HG02938 (cell line): Measurements from ENCODE around the gene DHFR2.
"Not testable (repeated sequence)": the region's sequence is repeated elsewhere in the genome, so short reads cannot be mapped to it uniquely, and the experiment has no call there.

Experiments
- ATAC-seq: cut with Tn5 transposase; IDR thresholded peaks from one replicate; pipeline ENCODE4 v1.9.1; 2021; ENCODE audit warnings: mild to moderate bottlenecking, moderate library complexity; ENCODE audit not compliant: unreplicated experiment

Gene DHFR2

GRCh38 chr3:94065819-94066480 lies 3.2 kb upstream of the DHFR2 start:
- ATAC-seq: no peak

DNA sequence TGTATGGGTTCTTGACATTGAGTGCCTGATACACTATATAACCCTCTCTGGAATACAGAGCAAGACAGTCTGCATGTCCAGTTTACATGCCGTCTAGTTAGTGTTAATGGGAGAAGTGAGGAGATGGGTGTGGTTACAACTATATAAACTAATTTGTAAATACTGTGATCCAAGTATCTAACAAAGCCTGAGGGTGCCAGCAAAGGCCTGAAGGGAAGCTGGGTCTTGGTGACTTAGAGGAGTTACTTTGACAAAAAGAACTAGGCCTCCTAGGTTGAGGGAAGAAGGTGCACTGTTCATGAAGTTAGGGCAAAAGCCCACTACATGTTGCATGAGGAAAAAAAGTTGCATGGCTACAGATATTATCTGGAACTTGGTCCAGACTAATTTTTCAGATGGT lies 2.4 kb upstream of the DHFR2 start:
- no peak for ATAC-seq

DNA sequence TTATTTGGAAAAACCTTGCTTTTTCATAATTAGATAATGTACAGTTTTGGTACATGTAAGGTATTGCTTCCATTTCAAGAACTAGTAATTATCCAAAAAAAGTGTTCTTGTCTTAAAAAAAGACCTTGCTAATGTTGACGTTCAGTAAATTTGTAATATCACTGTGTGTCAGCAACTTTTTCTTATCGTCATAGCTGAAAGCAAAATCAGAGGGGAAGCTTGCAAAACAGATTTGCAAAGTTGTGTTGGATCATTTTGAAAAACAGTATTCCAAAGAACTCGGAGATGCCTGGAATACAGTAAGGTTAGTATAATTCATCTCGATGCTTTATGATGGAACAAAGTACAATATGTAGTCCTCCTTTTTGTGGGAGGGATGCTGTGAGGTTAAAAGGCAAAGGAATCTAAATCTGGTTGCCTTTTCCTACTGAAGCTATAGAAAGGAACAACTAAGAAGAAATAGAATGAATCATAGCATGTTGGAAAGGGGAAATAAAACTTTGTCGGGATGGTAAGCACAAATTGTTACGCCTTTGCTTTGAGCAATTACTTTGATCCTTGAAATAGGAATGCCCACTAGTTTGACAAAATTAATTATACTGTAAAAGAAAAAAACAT lies 1.6 kb upstream of the DHFR2 start:
- ATAC-seq: no peak

GRCh38 chr3:94063496-94064119 lies 892 bp upstream of the DHFR2 start:
- ATAC-seq: no peak

- no peak for ATAC-seq
Measured at GRCh38 chr3:94061297-94061696, 1.4 kb downstream of the DHFR2 start.

DNA sequence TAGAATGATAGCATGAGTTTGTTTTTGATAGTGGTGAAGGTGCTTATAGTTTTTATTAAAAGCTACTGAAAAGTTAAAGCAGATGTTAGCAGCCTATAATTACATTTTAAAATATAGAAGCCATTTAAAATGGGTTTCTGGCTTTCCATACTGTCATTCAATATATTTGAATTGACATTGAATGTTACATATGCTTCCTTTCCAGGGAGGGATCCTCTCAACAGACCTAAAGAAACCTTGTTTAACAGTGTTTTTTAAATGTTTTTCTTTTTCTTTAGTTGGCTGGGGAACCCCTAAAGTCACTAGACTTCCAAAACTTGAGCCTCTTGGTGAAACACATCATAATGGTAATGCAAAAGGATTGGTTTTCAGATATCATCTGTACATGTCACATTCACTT lies 12.2 kb downstream of the DHFR2 start:
- no peak for ATAC-seq

GRCh38 chr3:94049267-94049666 lies 13.4 kb downstream of the DHFR2 start:
- no peak for ATAC-seq

DNA sequence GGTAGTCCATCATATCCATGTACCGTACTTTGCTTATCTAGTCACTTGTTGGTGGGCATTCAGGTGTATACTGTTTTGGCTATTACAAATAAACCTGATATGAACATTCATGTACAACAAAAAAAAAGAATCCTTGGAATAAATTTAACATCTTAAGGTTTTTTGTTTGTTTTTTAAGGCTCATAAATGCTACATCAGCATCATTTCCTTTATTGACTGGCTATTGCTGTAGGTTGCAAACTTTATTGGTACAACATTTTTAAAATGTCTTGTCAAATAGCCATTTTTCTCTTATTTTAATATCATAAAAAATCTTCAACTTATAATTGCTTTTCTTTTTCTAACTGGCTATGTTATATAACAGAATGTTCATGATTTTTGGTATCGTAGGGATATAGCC lies 16.2 kb downstream of the DHFR2 start:
- no peak for ATAC-seq

DNA sequence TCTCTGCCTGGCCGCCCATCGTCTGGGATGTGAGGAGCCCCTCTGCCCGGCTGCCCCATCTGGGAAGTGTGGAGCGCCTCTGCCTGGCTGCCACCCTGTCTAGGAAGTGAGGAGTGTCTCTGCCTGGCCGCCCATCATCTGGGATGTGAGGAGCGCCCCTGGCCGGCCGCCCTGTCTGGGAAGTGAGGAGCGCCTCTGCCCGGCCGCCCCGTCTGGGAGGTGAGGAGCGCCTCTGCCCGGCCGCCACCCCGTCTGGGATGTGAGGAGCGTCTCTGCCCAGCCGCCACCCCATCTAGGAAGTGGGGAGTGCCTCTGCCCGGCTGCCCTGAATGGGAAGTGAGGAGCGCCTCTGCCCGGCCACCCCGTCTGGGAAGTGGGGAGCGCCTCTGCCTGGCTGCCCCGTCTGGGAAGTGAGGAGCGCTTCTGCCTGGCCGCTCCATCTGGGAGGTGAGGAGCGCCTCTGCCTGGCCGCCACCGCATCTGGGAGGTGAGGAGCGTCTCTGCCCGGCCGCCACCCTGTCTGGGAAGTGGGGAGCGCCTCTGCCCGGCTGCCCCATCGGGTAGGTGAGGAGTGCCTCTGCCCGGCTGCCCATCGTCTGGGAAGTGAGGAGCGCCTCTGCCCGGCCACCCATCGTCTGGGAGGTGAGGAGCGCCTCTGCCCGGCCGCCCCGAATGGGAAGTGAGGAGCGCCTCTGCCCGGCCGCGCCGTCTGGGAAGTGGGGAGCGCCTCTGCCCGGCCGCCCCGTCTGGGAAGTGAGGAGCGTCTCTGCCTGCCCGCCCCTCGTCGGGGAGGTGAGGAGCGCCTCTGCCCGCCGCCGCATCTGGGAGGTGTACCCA lies 18.4 kb downstream of the DHFR2 start:
- not testable (repeated sequence) for ATAC-seq

GRCh38 chr3:94043285-94043684 lies 19.4 kb downstream of the DHFR2 start:
- ATAC-seq: no peak

GRCh38 chr3:94036909-94037507 lies 25.7 kb downstream of the DHFR2 start:
- peak; percentile 75 for ATAC-seq

GRCh38 chr3:94028093-94028837 lies 34.5 kb downstream of the DHFR2 start, which contains the start of gene STX19:
STX19 (minus strand) TSS chr3:94028597; CDS start chr3:94015269, 13,328 bp downstream.
- no peak for ATAC-seq

- ATAC-seq: no peak
Measured at GRCh38 chr3:94026623-94027022, 36.1 kb downstream of the DHFR2 start.

DNA sequence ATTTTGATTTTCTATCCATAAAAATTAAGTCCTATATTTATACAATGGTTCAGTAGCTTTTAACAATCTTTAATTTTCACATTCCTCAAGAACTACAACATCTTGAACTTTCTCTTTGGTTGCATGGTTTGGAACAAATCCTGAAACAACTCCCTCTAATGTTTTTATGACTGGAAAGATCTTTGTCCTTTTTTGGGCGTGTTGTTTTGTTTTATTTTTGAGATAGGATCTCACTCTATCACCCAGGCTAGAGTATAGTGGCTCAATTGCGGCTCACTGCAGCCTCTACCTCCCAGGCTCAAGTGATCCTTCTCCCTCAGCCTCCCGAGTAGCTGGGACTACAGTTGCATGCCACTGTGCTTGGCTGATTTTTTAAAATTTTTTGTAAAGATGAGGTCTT lies 38.3 kb downstream of the DHFR2 start:
- ATAC-seq: no peak

DNA sequence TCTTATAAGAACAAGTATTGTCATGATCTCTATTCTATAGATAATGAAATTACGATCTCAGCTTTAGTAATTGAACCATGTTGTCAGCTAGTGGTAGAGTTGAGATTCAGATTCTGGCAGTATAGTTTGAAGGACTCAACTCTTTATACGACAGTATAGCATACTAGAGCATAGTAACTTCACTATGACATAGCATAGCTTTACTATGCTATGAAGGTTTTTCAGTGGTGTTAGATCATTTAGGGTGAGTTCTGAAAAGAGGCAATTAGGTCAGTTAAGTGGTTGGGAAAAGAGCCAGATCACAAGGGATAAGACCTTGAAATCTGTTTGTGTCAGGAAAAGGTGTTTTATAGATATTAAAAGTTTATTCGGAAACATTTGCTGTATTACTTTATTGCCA lies 42.4 kb downstream of the DHFR2 start:
- no peak for ATAC-seq

DNA sequence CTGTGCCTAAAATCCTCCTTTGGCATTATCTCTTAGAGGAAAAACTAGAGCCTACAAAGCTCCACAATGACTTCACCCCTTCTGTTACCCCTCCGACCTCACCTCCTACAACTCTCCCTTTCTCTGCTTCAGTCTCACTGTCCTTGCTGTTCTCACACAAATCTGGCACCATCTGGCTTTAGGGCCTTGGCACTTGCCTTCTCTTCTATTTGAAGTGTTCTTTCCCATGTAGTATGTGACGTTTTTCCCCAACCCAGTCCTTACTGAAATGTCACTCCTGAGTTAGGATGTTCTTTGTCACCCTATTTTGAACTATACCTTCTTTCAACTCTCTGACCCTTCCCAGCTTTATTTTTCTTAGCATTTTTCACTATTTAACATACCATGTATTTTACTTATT lies 43.1 kb downstream of the DHFR2 start:
- ATAC-seq: no peak

DNA sequence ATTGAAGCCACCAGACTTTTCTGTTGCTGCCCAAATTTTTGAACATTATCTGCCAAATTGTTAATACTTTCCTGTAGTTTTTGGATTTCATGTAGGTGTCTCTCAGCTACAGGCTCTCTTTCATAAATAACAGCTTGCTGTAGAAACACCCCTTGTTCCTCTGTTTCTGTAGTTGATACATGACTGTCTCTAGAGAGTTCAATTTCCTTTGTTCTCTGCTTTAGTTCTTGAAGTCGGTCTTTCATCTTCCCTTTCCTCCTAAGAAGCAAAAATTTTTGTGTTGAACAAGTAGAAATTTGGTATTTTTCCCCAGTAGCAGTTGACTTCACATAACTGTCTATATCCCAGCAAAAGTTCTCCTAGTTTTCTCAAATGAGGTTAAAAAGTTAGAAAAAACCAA lies 47.7 kb downstream of the DHFR2 start:
- no peak for ATAC-seq

DNA sequence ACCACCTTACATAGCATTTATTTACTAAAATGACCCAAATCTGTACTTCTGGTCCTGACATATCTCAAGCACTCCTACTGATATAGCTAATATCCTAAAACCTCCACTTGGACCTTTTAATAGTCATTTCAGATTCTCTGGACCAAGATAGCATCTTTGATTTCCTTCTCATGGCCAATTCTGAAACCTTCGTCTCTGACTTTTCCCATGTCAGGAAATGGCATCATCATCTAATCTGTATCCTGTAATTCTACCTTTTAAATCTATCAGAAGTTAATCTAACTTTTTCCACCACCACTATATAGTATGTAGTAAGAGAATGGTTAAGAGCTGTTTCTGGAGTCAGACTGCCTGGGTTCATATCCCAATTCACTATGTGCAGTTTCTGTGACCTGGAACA lies 50.5 kb downstream of the DHFR2 start:
- ATAC-seq: no peak

- no peak for ATAC-seq
Measured at GRCh38 chr3:94011233-94011711, 51.4 kb downstream of the DHFR2 start.

- ATAC-seq: no peak
Measured at GRCh38 chr3:94009608-94010007, 53.1 kb downstream of the DHFR2 start.
